Activated naive CD8-positive, alpha-beta T cell treated with anti-CD3 and anti-CD28 coated beads, Interleukin-2, amount 50 U/mL, for 24 hours (primary cell): ENCODE data around the gene REEP5.

ENCODE experiments used
- ATAC-seq: fragments of 150-1000 bp; cut with Tn5 transposase; one replicate; pipeline ENCODE4 v1.10.0; 2021
- DNase-seq: peaks from one replicate; pipeline ENCODE4 v3.0.0; 2021
- H3K27ac Mint-ChIP-seq: one replicate; pipeline ENCODE4 v1.8.0; 2021; ENCODE audit warnings: mild to moderate bottlenecking, mixed read lengths
- H3K27me3 Mint-ChIP-seq: one replicate; pipeline ENCODE4 v1.8.0; 2021; ENCODE audit warnings: mixed read lengths
- H3K36me3 Mint-ChIP-seq: one replicate; pipeline ENCODE4 v1.8.0; 2021; ENCODE audit warnings: low read depth, mixed read lengths
- H3K4me1 Mint-ChIP-seq: one replicate; pipeline ENCODE4 v1.8.0; 2021; ENCODE audit warnings: mixed read lengths
- H3K4me3 Mint-ChIP-seq: one replicate; pipeline ENCODE4 v1.8.0; 2021; ENCODE audit warnings: mild to moderate bottlenecking, moderate library complexity, mixed read lengths
- H3K9me3 Mint-ChIP-seq: one replicate; pipeline ENCODE4 v1.8.0; 2021; ENCODE audit warnings: mixed read lengths

The REEP5 gene

GRCh38 chr5:112951124-112951702 is 29.2 kb upstream of the REEP5 start:
- peak; percentile 65 for ATAC-seq
- Mint-ChIP-seq H3K27ac (no peak overlapping the region), H3K4me1 (no peaks in the 10 kb centered on the region), H3K36me3 (no peaks in the 10 kb centered on the region), H3K4me3 (no peak overlapping the region), H3K27me3 (no peaks in the 10 kb centered on the region), H3K9me3 (no peaks in the 10 kb centered on the region)
- no peak for DNase-seq

GRCh38 chr5:112948458-112948857 is 26.4 kb upstream of the REEP5 start:
- Mint-ChIP-seq H3K4me1 (peaks cover 2% of the 10 kb centered on the region), H3K36me3 (no peaks in the 10 kb centered on the region), H3K4me3 (no peak overlapping the region), H3K27me3 (no peaks in the 10 kb centered on the region), H3K27ac (no peak overlapping the region), H3K9me3 (no peaks in the 10 kb centered on the region)
- ATAC-seq: no peak
- no peak for DNase-seq

- Mint-ChIP-seq H3K9me3 (no peaks in the 10 kb centered on the region), H3K4me3 (no peak overlapping the region), H3K36me3 (no peaks in the 10 kb centered on the region), H3K27me3 (no peaks in the 10 kb centered on the region), H3K27ac (no peak overlapping the region), H3K4me1 (no peaks in the 10 kb centered on the region)
- ATAC-seq (no peak), DNase-seq (no peak)
Observed at GRCh38 chr5:112940670-112941069, 18.6 kb upstream of the REEP5 start.

- no peaks in the 10 kb centered on the region for H3K36me3 Mint-ChIP-seq
- no peak overlapping the region for H3K4me3 Mint-ChIP-seq
- no peak overlapping the region for H3K27ac Mint-ChIP-seq
- peaks cover 8% of the 10 kb centered on the region for H3K4me1 Mint-ChIP-seq
- DNase-seq (no peak), ATAC-seq (no peak)
- H3K27me3 Mint-ChIP-seq: no peaks in the 10 kb centered on the region
- H3K9me3 Mint-ChIP-seq: peaks cover 6% of the 10 kb centered on the region
Observed at GRCh38 chr5:112938286-112938685, 16.3 kb upstream of the REEP5 start.

GRCh38 chr5:112935675-112936074 is 13.6 kb upstream of the REEP5 start:
- Mint-ChIP-seq H3K4me1 (peaks cover 17% of the 10 kb centered on the region), H3K27me3 (no peaks in the 10 kb centered on the region), H3K4me3 (no peak overlapping the region), H3K9me3 (peaks cover 6% of the 10 kb centered on the region), H3K36me3 (no peaks in the 10 kb centered on the region), H3K27ac (no peak overlapping the region)
- no peak for ATAC-seq
- no peak for DNase-seq

GRCh38 chr5:112934366-112934663 is 12.3 kb upstream of the REEP5 start:
- no peak for DNase-seq
- peak; percentile 38 for ATAC-seq

GRCh38 chr5:112933651-112934365 is 11.8 kb upstream of the REEP5 start:
- H3K9me3 Mint-ChIP-seq: peaks cover 6% of the 10 kb centered on the region
- peaks cover 36% of the 10 kb centered on the region for H3K4me1 Mint-ChIP-seq
- H3K27ac Mint-ChIP-seq: no peak overlapping the region

More at GRCh38 chr5:112934366-112934663, 12.3 kb upstream of the REEP5 start:
- H3K27me3 Mint-ChIP-seq: no peaks in the 10 kb centered on the region
- no peak overlapping the region for H3K27ac Mint-ChIP-seq
- no peak overlapping the region for H3K4me3 Mint-ChIP-seq
- peaks cover 31% of the 10 kb centered on the region for H3K4me1 Mint-ChIP-seq
- H3K9me3 Mint-ChIP-seq: peaks cover 6% of the 10 kb centered on the region
- no peaks in the 10 kb centered on the region for H3K36me3 Mint-ChIP-seq

GRCh38 chr5:112933105-112933504 is 11.1 kb upstream of the REEP5 start:
- peaks cover 43% of the 10 kb centered on the region for H3K4me1 Mint-ChIP-seq
- no peak for DNase-seq
- ATAC-seq: no peak
- H3K27me3 Mint-ChIP-seq: no peaks in the 10 kb centered on the region
- H3K36me3 Mint-ChIP-seq: no peaks in the 10 kb centered on the region
- no peak overlapping the region for H3K27ac Mint-ChIP-seq
- peaks cover 6% of the 10 kb centered on the region for H3K9me3 Mint-ChIP-seq
- H3K4me3 Mint-ChIP-seq: no peak overlapping the region

More at GRCh38 chr5:112933651-112934365, 11.8 kb upstream of the REEP5 start:
- ATAC-seq: peak; percentile 13
- Mint-ChIP-seq H3K27me3 (no peaks in the 10 kb centered on the region), H3K4me3 (no peak overlapping the region), H3K36me3 (no peaks in the 10 kb centered on the region)
- DNase-seq: no peak

- no peaks in the 10 kb centered on the region for H3K36me3 Mint-ChIP-seq
- peaks cover 54% of the 10 kb centered on the region for H3K4me1 Mint-ChIP-seq
- no peak for DNase-seq
- ATAC-seq: no peak
- no peak overlapping the region for H3K4me3 Mint-ChIP-seq
- H3K9me3 Mint-ChIP-seq: peaks cover 6% of the 10 kb centered on the region
- H3K27ac Mint-ChIP-seq: no peak overlapping the region
- no peaks in the 10 kb centered on the region for H3K27me3 Mint-ChIP-seq
Observed at GRCh38 chr5:112931473-112931872, 9.4 kb upstream of the REEP5 start.

- no peaks in the 10 kb centered on the region for H3K36me3 Mint-ChIP-seq
Observed at GRCh38 chr5:112930082-112930344, 8.0 kb upstream of the REEP5 start.

GRCh38 chr5:112929336-112930081 is 7.5 kb upstream of the REEP5 start:
- peak; percentile 65 for ATAC-seq
- peaks cover 53% of the 10 kb centered on the region for H3K4me1 Mint-ChIP-seq

More at GRCh38 chr5:112930082-112930344, 8.0 kb upstream of the REEP5 start:
- peak overlapping the region; percentile 7 for H3K4me3 Mint-ChIP-seq
- no peaks in the 10 kb centered on the region for H3K27me3 Mint-ChIP-seq
- H3K4me1 Mint-ChIP-seq: peaks cover 54% of the 10 kb centered on the region
- ATAC-seq: no peak
- H3K9me3 Mint-ChIP-seq: peaks cover 6% of the 10 kb centered on the region
- DNase-seq: no peak
- peak overlapping the region; percentile 43 for H3K27ac Mint-ChIP-seq

GRCh38 chr5:112923988-112924387 is 2.0 kb upstream of the REEP5 start:
- peaks cover 10% of the 10 kb centered on the region for H3K36me3 Mint-ChIP-seq
- H3K9me3 Mint-ChIP-seq: no peaks in the 10 kb centered on the region
- DNase-seq (no peak), ATAC-seq (no peak)
- no peak overlapping the region for H3K4me3 Mint-ChIP-seq
- H3K27ac Mint-ChIP-seq: no peak overlapping the region
- H3K4me1 Mint-ChIP-seq: peaks cover 60% of the 10 kb centered on the region
- H3K27me3 Mint-ChIP-seq: no peaks in the 10 kb centered on the region

More at GRCh38 chr5:112929336-112930081, 7.5 kb upstream of the REEP5 start:
- no peak for DNase-seq
- Mint-ChIP-seq H3K4me3 (peak overlapping the region; percentile 7), H3K27me3 (no peaks in the 10 kb centered on the region), H3K36me3 (no peaks in the 10 kb centered on the region), H3K9me3 (peaks cover 6% of the 10 kb centered on the region), H3K27ac (peak overlapping the region; percentile 43)

GRCh38 chr5:112923148-112923917 is 1.3 kb upstream of the REEP5 start:
- no peak for ATAC-seq
- H3K36me3 Mint-ChIP-seq: peaks cover 14% of the 10 kb centered on the region
- no peaks in the 10 kb centered on the region for H3K9me3 Mint-ChIP-seq
- peak; percentile 14 for DNase-seq
- H3K4me3 Mint-ChIP-seq: peak overlapping the region; percentile 97
- H3K4me1 Mint-ChIP-seq: peaks cover 60% of the 10 kb centered on the region
- H3K27ac Mint-ChIP-seq: peak overlapping the region; percentile 71
- H3K27me3 Mint-ChIP-seq: no peaks in the 10 kb centered on the region

GRCh38 chr5:112921026-112921832 is 798 bp downstream of the REEP5 start:
- Mint-ChIP-seq H3K4me3 (peak overlapping the region; percentile 97), H3K27me3 (no peaks in the 10 kb centered on the region), H3K9me3 (no peaks in the 10 kb centered on the region), H3K36me3 (peaks cover 26% of the 10 kb centered on the region), H3K4me1 (peaks cover 65% of the 10 kb centered on the region), H3K27ac (peak overlapping the region; percentile 78)
- peak; percentile 69 for DNase-seq
- peak; percentile 63 for ATAC-seq
